SIG-M5 treated with dmso at 0.1 percent for 504 hours (cell line): ENCODE results near the gene CHPF2.

ENCODE experiments used
- DNase-seq: peaks from one replicate; lab custom pipeline; 2025; ENCODE audit not compliant: unreplicated experiment; lab: John Stamatoyannopoulos, UW

The CHPF2 gene

GRCh38 chr7:151260471-151260870 lies 28.2 kb downstream of the CHPF2 start:
- no peak for DNase-seq

GRCh38 chr7:151260883-151261282 lies 28.6 kb downstream of the CHPF2 start:
- DNase-seq = no peak

- no peak for DNase-seq
Measured at GRCh38 chr7:151261529-151261928, 29.2 kb downstream of the CHPF2 start.

- DNase-seq = no peak
Measured at GRCh38 chr7:151264615-151265014, 32.3 kb downstream of the CHPF2 start.

- DNase-seq = no peak
Measured at GRCh38 chr7:151265351-151265931, 33.2 kb downstream of the CHPF2 start.

- DNase-seq = no peak
Measured at GRCh38 chr7:151269511-151269910, 37.2 kb downstream of the CHPF2 start.

- peak; percentile 98 for DNase-seq
Measured at GRCh38 chr7:151271699-151272355, 39.5 kb downstream of the CHPF2 start.

GRCh38 chr7:151272405-151272804 lies 40.1 kb downstream of the CHPF2 start:
- no peak for DNase-seq

- no peak for DNase-seq
Measured at GRCh38 chr7:151272877-151273276, 40.6 kb downstream of the CHPF2 start.

- no peak for DNase-seq
Measured at GRCh38 chr7:151273651-151274390, 41.5 kb downstream of the CHPF2 start.

GRCh38 chr7:151274396-151274795 lies 42.1 kb downstream of the CHPF2 start:
- DNase-seq = no peak

- no peak for DNase-seq
Measured at GRCh38 chr7:151274936-151275812, 42.9 kb downstream of the CHPF2 start.

GRCh38 chr7:151275813-151276577 lies 43.7 kb downstream of the CHPF2 start:
- DNase-seq = no peak

GRCh38 chr7:151276666-151277590 lies 44.6 kb downstream of the CHPF2 start:
- DNase-seq = peak; percentile 52

GRCh38 chr7:151277631-151278030 lies 45.3 kb downstream of the CHPF2 start:
- no peak for DNase-seq

- no peak for DNase-seq
Measured at GRCh38 chr7:151278949-151279348, 46.7 kb downstream of the CHPF2 start.

- DNase-seq = no peak
Measured at GRCh38 chr7:151279868-151280267, 47.6 kb downstream of the CHPF2 start.

GRCh38 chr7:151280388-151281019 lies 48.2 kb downstream of the CHPF2 start:
- no peak for DNase-seq

GRCh38 chr7:151281686-151282085 lies 49.4 kb downstream of the CHPF2 start:
- no peak for DNase-seq
